HG03039 (cell line): ENCODE data around the gene HTR6.

Experiments
- ATAC-seq: cut with Tn5 transposase; IDR thresholded peaks from one replicate; pipeline ENCODE4 v1.9.1; 2021; ENCODE audit warnings: mild to moderate bottlenecking, moderate library complexity; ENCODE audit not compliant: unreplicated experiment

The HTR6 gene

GRCh38 chr1:19687414-19687813 is 22.7 kb downstream of the HTR6 start:
- no peak for ATAC-seq

GRCh38 chr1:19688041-19688842 is 23.6 kb downstream of the HTR6 start:
- no peak for ATAC-seq

- no peak for ATAC-seq
Measured at GRCh38 chr1:19689085-19689757, 24.5 kb downstream of the HTR6 start.

- ATAC-seq, result no peak
Measured at GRCh38 chr1:19689856-19690255, 25.2 kb downstream of the HTR6 start.

- no peak for ATAC-seq
Measured at GRCh38 chr1:19690342-19690741, 25.7 kb downstream of the HTR6 start.

- ATAC-seq, result no peak
Measured at GRCh38 chr1:19694298-19694697, 29.6 kb downstream of the HTR6 start.

- ATAC-seq, result no peak
Measured at GRCh38 chr1:19695772-19696171, 31.1 kb downstream of the HTR6 start.

- no peak for ATAC-seq
Measured at GRCh38 chr1:19696820-19697219, 32.1 kb downstream of the HTR6 start.

GRCh38 chr1:19698181-19698580 is 33.5 kb downstream of the HTR6 start:
- no peak for ATAC-seq

GRCh38 chr1:19700079-19700777 is 35.6 kb downstream of the HTR6 start:
- no peak for ATAC-seq

GRCh38 chr1:19703280-19703679 is 38.6 kb downstream of the HTR6 start:
- no peak for ATAC-seq

GRCh38 chr1:19704247-19705113 is 39.8 kb downstream of the HTR6 start:
- ATAC-seq, result no peak

- ATAC-seq, result no peak
Measured at GRCh38 chr1:19705464-19705863, 40.8 kb downstream of the HTR6 start.

GRCh38 chr1:19706136-19706535 is 41.5 kb downstream of the HTR6 start:
- no peak for ATAC-seq

- no peak for ATAC-seq
Measured at GRCh38 chr1:19708567-19709110, 44.0 kb downstream of the HTR6 start.

- no peak for ATAC-seq
Measured at GRCh38 chr1:19709260-19709793, 44.7 kb downstream of the HTR6 start.

- ATAC-seq, result no peak
Measured at GRCh38 chr1:19710825-19711611, 46.3 kb downstream of the HTR6 start.

- no peak for ATAC-seq
Measured at GRCh38 chr1:19712928-19713327, 48.3 kb downstream of the HTR6 start.

- no peak for ATAC-seq
Measured at GRCh38 chr1:19715334-19716203, 50.9 kb downstream of the HTR6 start.
